ENCODE data around the gene SSX4B. TPM values are rescaled to one million over a fixed set of nuclear protein-coding genes. Genes with fewer than 3 reads are reported as not detected.
"Not testable (repeated sequence)": the region's sequence is repeated elsewhere in the genome, so short reads cannot be mapped to it uniquely, and the experiment has no call there.

The SSX4B gene
- total RNA-seq, 1 donor from 2014 or later = not detected

DNA sequence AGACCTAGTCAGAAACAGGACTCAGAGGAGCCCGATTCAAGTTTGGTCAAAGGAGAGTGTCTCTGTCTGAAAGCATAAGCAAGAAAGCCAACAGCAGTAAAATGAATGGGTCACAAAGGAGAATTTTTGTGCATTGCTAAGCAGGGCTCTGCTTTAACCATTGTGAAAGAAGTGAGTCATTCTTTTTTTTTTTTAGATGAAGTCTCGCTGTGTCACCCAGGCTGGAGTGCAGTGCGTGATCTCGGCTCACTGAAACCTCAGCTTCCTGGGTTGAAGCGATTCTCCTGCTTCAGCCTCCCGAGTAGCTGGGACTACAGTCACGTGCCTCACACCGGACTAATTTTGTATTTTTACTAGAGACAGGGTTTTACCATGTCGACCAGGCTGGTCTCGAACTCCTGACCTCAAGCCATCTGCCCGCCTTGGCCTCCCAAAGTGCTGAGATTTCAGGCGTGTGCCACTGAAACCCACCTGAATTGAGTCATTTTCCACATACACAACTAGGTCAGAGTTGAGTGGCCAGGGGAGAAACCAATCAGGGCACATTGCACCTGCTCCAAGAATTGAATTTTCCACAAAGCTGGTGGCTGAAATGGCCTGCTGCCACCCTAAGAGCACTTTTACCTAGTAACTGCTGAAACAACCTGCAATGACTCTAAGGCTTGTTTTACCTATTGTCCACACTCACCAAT is 43.9 kb downstream of the SSX4B start:
- H3K4me3 ChIP-seq (ENCODE audit: insufficient read depth, low read depth, low read length); H3K9ac ChIP-seq (ENCODE audit: low read length); H3K4me1 ChIP-seq (ENCODE audit: insufficient read depth, low read length); H3K36me3 Mint-ChIP-seq (ENCODE audit: low read depth, unreplicated experiment); H3K4me2 ChIP-seq (ENCODE audit: low read length); DNase-seq (ENCODE audit: low read depth); H3K4me1 Mint-ChIP-seq (ENCODE audit: low read depth, unreplicated experiment); H3K27ac ChIP-seq (ENCODE audit: low read depth, low read length); H3K27me3 Mint-ChIP-seq (ENCODE audit: low read depth, unreplicated experiment); H3K79me2 ChIP-seq (ENCODE audit: insufficient read depth, low read length); H3K27ac Mint-ChIP-seq (ENCODE audit: unreplicated experiment); H3K36me3 ChIP-seq (ENCODE audit: insufficient read depth, low read length); H4K20me1 ChIP-seq (ENCODE audit: insufficient read depth, low read length); H3K27me3 ChIP-seq (ENCODE audit: insufficient read depth, low read length); H3K9me3 ChIP-seq (ENCODE audit: insufficient read depth, low read depth, low read length); H3K4me3 Mint-ChIP-seq (ENCODE audit: unreplicated experiment); H2AFZ ChIP-seq (ENCODE audit: low read depth, low read length); H3K9me3 Mint-ChIP-seq (ENCODE audit: unreplicated experiment); FAIRE-seq: not testable (repeated sequence)

DNA sequence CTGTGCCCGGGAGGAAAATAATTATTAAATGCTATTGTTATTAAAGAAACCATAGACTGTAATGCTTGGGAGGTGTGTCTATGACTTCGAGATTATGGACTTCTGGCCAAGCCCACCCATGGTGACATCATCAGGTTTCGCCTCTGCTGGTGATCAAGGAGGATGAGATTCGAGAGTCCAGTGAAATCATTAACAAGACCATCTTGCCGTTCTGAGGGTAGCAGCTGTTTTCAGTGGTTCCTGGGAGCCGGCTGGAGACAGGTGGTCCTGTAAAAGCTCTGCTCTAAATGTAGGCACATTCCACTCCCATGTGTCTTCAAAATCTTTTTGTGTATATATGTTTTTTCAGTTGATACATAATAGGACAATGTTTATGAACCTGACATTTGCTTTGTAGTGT is 52.5 kb downstream of the SSX4B start:
- not testable (repeated sequence) for H3K27me3 ChIP-seq (ENCODE audit: insufficient read depth, low read length); H3K4me3 ChIP-seq (ENCODE audit: insufficient read depth, low read depth, low read length); H3K79me2 ChIP-seq (ENCODE audit: insufficient read depth, low read length); DNase-seq (ENCODE audit: low read depth); H2AFZ ChIP-seq (ENCODE audit: low read depth, low read length); H3K27ac Mint-ChIP-seq (ENCODE audit: unreplicated experiment); H3K36me3 Mint-ChIP-seq (ENCODE audit: low read depth, unreplicated experiment); H4K20me1 ChIP-seq (ENCODE audit: insufficient read depth, low read length); H3K4me1 Mint-ChIP-seq (ENCODE audit: low read depth, unreplicated experiment); H3K36me3 ChIP-seq (ENCODE audit: insufficient read depth, low read length); H3K4me1 ChIP-seq (ENCODE audit: insufficient read depth, low read length); H3K27me3 Mint-ChIP-seq (ENCODE audit: low read depth, unreplicated experiment); H3K9me3 ChIP-seq (ENCODE audit: insufficient read depth, low read depth, low read length); H3K4me3 Mint-ChIP-seq (ENCODE audit: unreplicated experiment); H3K9ac ChIP-seq (ENCODE audit: low read length); FAIRE-seq; H3K4me2 ChIP-seq (ENCODE audit: low read length); H3K9me3 Mint-ChIP-seq (ENCODE audit: unreplicated experiment); H3K27ac ChIP-seq (ENCODE audit: low read depth, low read length)

DNA sequence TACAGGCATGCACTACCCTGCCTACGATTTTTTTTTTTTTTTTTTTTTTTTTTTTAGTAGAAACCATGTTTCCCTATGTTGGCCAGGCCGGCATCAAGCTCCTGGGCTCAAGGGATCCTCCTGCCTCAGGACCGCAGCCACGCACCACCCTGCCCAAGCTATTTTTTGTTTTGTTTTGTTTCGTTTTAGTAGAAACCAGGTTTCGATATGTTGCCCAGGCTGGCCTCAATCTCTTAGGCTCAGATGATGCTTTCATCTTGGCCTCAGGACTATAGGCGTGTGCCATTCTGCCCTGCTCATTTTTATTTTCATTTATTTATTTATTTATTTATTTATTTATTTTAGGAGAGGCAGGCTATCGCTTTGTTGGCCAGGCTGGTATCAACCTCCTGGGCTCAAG is 54.1 kb downstream of the SSX4B start:
- H3K27me3 ChIP-seq (ENCODE audit: insufficient read depth, low read length) = no peaks in the 10 kb centered on the region
- Mint-ChIP-seq H3K9me3 (ENCODE audit: unreplicated experiment) (no peaks in the 10 kb centered on the region), H3K27ac (ENCODE audit: unreplicated experiment) (no peak overlapping the region), H3K4me1 (ENCODE audit: low read depth, unreplicated experiment) (no peaks in the 10 kb centered on the region), H3K27me3 (ENCODE audit: low read depth, unreplicated experiment) (no peaks in the 10 kb centered on the region), H3K36me3 (ENCODE audit: low read depth, unreplicated experiment) (no peaks in the 10 kb centered on the region), H3K4me3 (ENCODE audit: unreplicated experiment) (no peak overlapping the region)
- TF ChIP-seq, protein P1, sequence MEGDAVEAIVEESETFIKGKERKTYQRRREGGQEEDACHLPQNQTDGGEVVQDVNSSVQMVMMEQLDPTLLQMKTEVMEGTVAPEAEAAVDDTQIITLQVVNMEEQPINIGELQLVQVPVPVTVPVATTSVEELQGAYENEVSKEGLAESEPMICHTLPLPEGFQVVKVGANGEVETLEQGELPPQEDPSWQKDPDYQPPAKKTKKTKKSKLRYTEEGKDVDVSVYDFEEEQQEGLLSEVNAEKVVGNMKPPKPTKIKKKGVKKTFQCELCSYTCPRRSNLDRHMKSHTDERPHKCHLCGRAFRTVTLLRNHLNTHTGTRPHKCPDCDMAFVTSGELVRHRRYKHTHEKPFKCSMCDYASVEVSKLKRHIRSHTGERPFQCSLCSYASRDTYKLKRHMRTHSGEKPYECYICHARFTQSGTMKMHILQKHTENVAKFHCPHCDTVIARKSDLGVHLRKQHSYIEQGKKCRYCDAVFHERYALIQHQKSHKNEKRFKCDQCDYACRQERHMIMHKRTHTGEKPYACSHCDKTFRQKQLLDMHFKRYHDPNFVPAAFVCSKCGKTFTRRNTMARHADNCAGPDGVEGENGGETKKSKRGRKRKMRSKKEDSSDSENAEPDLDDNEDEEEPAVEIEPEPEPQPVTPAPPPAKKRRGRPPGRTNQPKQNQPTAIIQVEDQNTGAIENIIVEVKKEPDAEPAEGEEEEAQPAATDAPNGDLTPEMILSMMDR (IDR thresholded peaks at IDR 0.05; ENCODE audit: insufficient read depth, low read depth, low read length) = no peak
- no peak for TF ChIP-seq EZH2 (IDR thresholded peaks at IDR 0.05; ENCODE audit: insufficient read depth, low read length)
- DNase-seq (ENCODE audit: low read depth) (no peak), FAIRE-seq (no peak)
- H3K4me1 ChIP-seq (ENCODE audit: insufficient read depth, low read length) = no peaks in the 10 kb centered on the region
- H3K4me2 ChIP-seq (ENCODE audit: low read length) = no peak overlapping the region
- no peaks in the 10 kb centered on the region for H3K9me3 ChIP-seq (ENCODE audit: insufficient read depth, low read depth, low read length)
- no peaks in the 10 kb centered on the region for H3K79me2 ChIP-seq (ENCODE audit: insufficient read depth, low read length)
- H2AFZ ChIP-seq (ENCODE audit: low read depth, low read length) = no peak overlapping the region
- H4K20me1 ChIP-seq (ENCODE audit: insufficient read depth, low read length) = no peaks in the 10 kb centered on the region
- no peaks in the 10 kb centered on the region for H3K36me3 ChIP-seq (ENCODE audit: insufficient read depth, low read length)
- no peak overlapping the region for H3K9ac ChIP-seq (ENCODE audit: low read length)
- H3K27ac ChIP-seq (ENCODE audit: low read depth, low read length) = no peak overlapping the region
- H3K4me3 ChIP-seq (ENCODE audit: insufficient read depth, low read depth, low read length) = no peak overlapping the region

DNA sequence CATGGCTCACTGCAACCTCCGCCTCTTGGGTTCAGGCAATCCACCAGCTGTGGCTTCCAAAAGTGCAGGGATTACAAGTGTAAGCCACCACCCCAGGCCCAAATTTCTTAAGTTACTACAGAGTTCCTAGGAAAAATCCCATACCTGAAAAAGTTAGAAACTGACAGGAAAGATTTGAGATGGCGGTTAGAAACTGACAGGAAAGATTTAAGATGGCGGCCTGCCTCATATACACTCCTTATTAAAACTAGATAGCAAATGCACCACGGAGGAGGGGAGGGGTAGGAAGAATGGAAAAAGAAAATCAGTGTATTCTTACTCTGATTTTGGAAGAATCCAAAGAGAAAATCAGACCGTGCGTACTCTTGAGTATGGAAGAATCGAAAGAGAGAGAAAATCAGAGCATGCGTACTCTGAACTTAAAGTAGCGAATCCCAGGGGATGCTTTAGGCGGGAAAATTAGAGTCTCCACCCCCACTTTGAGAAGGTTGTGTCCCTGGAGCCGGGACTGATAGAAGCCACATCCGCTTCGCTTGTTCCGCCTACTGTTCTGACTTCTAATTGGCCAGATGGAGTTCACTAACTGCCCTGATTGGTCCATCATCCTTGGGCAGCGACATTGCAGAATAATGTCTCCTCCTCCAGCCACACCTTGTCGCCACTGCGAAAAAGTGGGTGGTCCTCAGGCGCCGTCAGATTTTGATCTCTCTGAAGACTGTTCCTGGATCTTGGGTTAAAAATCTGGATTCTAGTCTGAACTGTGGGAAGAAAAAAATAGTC is 55.3 kb downstream of the SSX4B start, which contains the start of gene SSX3:
Gene SSX3, minus strand, starts transcription at position 389 of the 780 bp plus-strand sequence. CDS start 1,454 bp downstream, outside the sequence.
- H3K4me3 Mint-ChIP-seq (ENCODE audit: unreplicated experiment); H3K9me3 ChIP-seq (ENCODE audit: insufficient read depth, low read depth, low read length); FAIRE-seq; H3K4me1 ChIP-seq (ENCODE audit: insufficient read depth, low read length); H3K9ac ChIP-seq (ENCODE audit: low read length); H3K4me3 ChIP-seq (ENCODE audit: insufficient read depth, low read depth, low read length); H3K9me3 Mint-ChIP-seq (ENCODE audit: unreplicated experiment); H3K79me2 ChIP-seq (ENCODE audit: insufficient read depth, low read length); H3K4me2 ChIP-seq (ENCODE audit: low read length); H3K4me1 Mint-ChIP-seq (ENCODE audit: low read depth, unreplicated experiment); H3K27ac Mint-ChIP-seq (ENCODE audit: unreplicated experiment); H2AFZ ChIP-seq (ENCODE audit: low read depth, low read length); H4K20me1 ChIP-seq (ENCODE audit: insufficient read depth, low read length); H3K36me3 ChIP-seq (ENCODE audit: insufficient read depth, low read length); H3K27me3 ChIP-seq (ENCODE audit: insufficient read depth, low read length); DNase-seq (ENCODE audit: low read depth); H3K27me3 Mint-ChIP-seq (ENCODE audit: low read depth, unreplicated experiment); H3K27ac ChIP-seq (ENCODE audit: low read depth, low read length); H3K36me3 Mint-ChIP-seq (ENCODE audit: low read depth, unreplicated experiment): not testable (repeated sequence)

Measured in astrocyte (in vitro differentiated cells and primary cell).